ENCODE data around the gene EXOSC5.

EXOSC5 gene

GRCh38 chr19:41341669-41342490 is 55.3 kb downstream of the EXOSC5 start:
- no peak for DNase-seq (ENCODE audit: low read depth)

GRCh38 chr19:41339936-41340335 is 57.2 kb downstream of the EXOSC5 start:
- DNase-seq (ENCODE audit: low read depth), result no peak

Data from activated T-cell treated with anti-CD3 and anti-CD28 coated beads for 1 hour (primary cell).